ENCODE data around the gene SEL1L3. TPM values are rescaled to one million over a fixed set of nuclear protein-coding genes. Genes with fewer than 3 reads are reported as not detected.

Gene SEL1L3
- total and polyA plus RNA-seq, 2 of the 13 experiments (the other 11 are each of a cell fraction or from before 2014, with no cell fraction given): 0.28 to 1.1 TPM

DNA sequence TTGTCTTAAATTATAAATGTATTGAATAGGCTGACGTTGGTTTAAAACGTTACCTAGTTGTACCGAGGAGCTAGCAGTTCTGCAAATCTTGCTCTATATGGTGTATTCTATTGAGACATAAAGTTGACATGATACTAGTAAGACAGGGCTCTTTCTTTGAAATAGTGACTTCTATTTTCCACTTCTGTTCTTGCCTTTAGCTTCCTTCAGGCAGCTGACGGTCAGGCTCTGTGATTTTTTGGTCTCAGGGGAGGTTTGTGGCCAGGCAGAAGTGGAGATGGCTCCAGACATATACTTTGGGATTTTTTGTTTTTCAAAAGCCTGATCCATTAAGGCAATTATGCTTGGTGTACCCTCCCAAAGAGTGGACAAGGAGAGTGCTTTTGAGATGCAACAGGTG lies 111.9 kb downstream of the SEL1L3 start:
- Histone ChIP-seq H3K9ac (ENCODE audit: insufficient read depth, low read depth, low read length) (no peak overlapping the region), H3K4me2 (ENCODE audit: low read depth, low read length) (no peak overlapping the region), H2AFZ (ENCODE audit: low read length) (no peak overlapping the region), H4K20me1 (ENCODE audit: insufficient read depth, low read length) (no peaks in the 10 kb centered on the region), H3K27ac (ENCODE audit: extremely low read length, insufficient read depth, low read length) (no peak overlapping the region), H3K9me3 (ENCODE audit: low read length) (no peaks in the 10 kb centered on the region), H3K27me3 (ENCODE audit: control insufficient read depth in 1 of 2, insufficient read depth in 2 of 2, low read length in 2 of 2) (no peaks in the 10 kb centered on the region; a peak in 1 of 5 replicates), H3K4me3 (replicated peaks in 1 of 3; ENCODE audit: insufficient read depth in 1 of 3, low read depth in 2 of 3, low read length in 3 of 3) (no peak overlapping the region), H3K36me3 (replicated peaks in 1 of 2; ENCODE audit: control insufficient read depth in 1 of 2, insufficient read depth in 2 of 2, low read length in 2 of 2) (no peaks in the 10 kb centered on the region), H3K4me1 (ENCODE audit: insufficient read depth, low read length) (peaks cover under 1% of the 10 kb centered on the region; the same call in 1 of the 2 replicates), H3K79me2 (ENCODE audit: insufficient read depth, low read length) (no peaks in the 10 kb centered on the region)
- ATAC-seq (no peak), FAIRE-seq (no peak), DNase-seq (ENCODE audit: low spot score) (no peak)
- TF ChIP-seq, protein P1, sequence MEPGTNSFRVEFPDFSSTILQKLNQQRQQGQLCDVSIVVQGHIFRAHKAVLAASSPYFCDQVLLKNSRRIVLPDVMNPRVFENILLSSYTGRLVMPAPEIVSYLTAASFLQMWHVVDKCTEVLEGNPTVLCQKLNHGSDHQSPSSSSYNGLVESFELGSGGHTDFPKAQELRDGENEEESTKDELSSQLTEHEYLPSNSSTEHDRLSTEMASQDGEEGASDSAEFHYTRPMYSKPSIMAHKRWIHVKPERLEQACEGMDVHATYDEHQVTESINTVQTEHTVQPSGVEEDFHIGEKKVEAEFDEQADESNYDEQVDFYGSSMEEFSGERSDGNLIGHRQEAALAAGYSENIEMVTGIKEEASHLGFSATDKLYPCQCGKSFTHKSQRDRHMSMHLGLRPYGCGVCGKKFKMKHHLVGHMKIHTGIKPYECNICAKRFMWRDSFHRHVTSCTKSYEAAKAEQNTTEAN (CRISPR knock-in tag; conservative IDR thresholded peaks at IDR 0.05): no peak
- TF ChIP-seq NR3C1 (CRISPR knock-in tag; IDR thresholded peaks at IDR 0.05): no peak
- ChIA-PET POLR2A (no interaction called here), CTCF (ENCODE audit: low intra/inter-chr PET ratio, low total read pairs) (no interaction called here)
- in situ Hi-C loops (cut with HindIII; ENCODE audit: extremely low pct_ligation_motif_present, low pct_unique_long_range_greater_than_20kb) (loop anchor here (25.0 kb wide), 1 partner anchor 214 kb away; no protein-coding TSS in a partner anchor), intact Hi-C loops (cut with micrococcal nuclease; ENCODE audit: unreplicated experiment) (no loop called here)
- WGBS (ENCODE audit: low lambda C conversion rate): 66% methylated on average over 4 of the region's 4 CpGs
- BruUV-seq (replicated peaks): no TSS peak

DNA sequence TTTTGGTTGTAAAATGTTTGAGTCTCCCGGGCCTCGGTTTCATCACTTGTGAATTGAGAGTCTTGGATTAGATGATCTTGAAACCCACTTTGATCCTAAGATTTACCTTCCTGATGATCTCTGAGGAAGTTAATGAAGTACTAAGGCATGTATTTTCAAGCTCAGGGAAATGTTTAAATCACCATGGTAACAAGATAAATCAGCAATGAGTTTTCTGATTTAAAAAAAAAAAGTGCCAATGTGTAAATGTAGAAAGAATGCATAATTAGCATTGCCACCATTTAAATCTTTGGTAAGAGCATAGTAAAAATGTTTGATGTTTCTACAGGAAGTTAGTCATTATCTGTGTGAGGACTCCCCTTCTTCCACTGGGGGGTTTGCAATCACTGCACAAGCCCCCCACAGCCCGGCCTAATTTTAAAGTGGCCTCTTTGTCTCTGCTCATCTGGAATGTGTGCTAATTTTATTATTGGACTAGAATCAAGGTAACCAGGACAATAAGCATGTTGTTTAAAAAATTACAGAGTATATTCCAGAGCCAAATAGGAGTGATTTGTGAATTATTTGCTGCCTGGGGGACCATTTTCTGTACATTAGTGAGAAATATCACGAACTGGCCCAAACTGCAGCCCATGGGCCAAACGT lies 113.5 kb downstream of the SEL1L3 start:
- FAIRE-seq (no peak), ATAC-seq (no peak), DNase-seq (ENCODE audit: low spot score) (no peak)
- in situ Hi-C loops (cut with HindIII; ENCODE audit: extremely low pct_ligation_motif_present, low pct_unique_long_range_greater_than_20kb) (no loop called here), intact Hi-C loops (cut with micrococcal nuclease; ENCODE audit: unreplicated experiment) (no loop called here)
- Histone ChIP-seq H3K27me3 (ENCODE audit: control insufficient read depth in 1 of 2, insufficient read depth in 2 of 2, low read length in 2 of 2) (no peaks in the 10 kb centered on the region; a peak in 1 of 5 replicates), H3K9ac (ENCODE audit: insufficient read depth, low read depth, low read length) (no peak overlapping the region), H3K4me1 (ENCODE audit: insufficient read depth, low read length) (no peaks in the 10 kb centered on the region), H3K79me2 (ENCODE audit: insufficient read depth, low read length) (no peaks in the 10 kb centered on the region), H2AFZ (ENCODE audit: low read length) (no peak overlapping the region), H3K36me3 (replicated peaks in 1 of 2; ENCODE audit: control insufficient read depth in 1 of 2, insufficient read depth in 2 of 2, low read length in 2 of 2) (no peaks in the 10 kb centered on the region), H3K4me3 (replicated peaks in 1 of 3; ENCODE audit: insufficient read depth in 1 of 3, low read depth in 2 of 3, low read length in 3 of 3) (no peak overlapping the region), H4K20me1 (ENCODE audit: insufficient read depth, low read length) (no peaks in the 10 kb centered on the region), H3K9me3 (ENCODE audit: low read length) (no peaks in the 10 kb centered on the region), H3K4me2 (ENCODE audit: low read depth, low read length) (no peak overlapping the region), H3K27ac (ENCODE audit: extremely low read length, insufficient read depth, low read length) (no peak overlapping the region)
- CTCF ChIA-PET (ENCODE audit: low intra/inter-chr PET ratio, low total read pairs): no interaction called here
- POLR2A ChIA-PET: no interaction called here
- no TSS peak for BruUV-seq (replicated peaks)
- WGBS (ENCODE audit: low lambda C conversion rate): 31% methylated on average over 5 of the region's 5 CpGs
- TF ChIP-seq SCMH1 (CRISPR knock-in tag; IDR thresholded peaks at IDR 0.05; ENCODE audit: borderline replicate concordance) (no peak), HNF4G (IDR thresholded peaks at IDR 0.05; ENCODE audit: borderline replicate concordance, low read depth, low read length) (no peak), HNF4G (CRISPR knock-in tag; IDR thresholded peaks at IDR 0.05; ENCODE audit: borderline replicate concordance, low read depth) (no peak), TRIM24 (CRISPR knock-in tag; IDR thresholded peaks at IDR 0.05) (no peak), ESRRA (CRISPR knock-in tag; IDR thresholded peaks at IDR 0.05; ENCODE audit: low read depth) (no peak)
- TF ChIP-seq, protein P2, sequence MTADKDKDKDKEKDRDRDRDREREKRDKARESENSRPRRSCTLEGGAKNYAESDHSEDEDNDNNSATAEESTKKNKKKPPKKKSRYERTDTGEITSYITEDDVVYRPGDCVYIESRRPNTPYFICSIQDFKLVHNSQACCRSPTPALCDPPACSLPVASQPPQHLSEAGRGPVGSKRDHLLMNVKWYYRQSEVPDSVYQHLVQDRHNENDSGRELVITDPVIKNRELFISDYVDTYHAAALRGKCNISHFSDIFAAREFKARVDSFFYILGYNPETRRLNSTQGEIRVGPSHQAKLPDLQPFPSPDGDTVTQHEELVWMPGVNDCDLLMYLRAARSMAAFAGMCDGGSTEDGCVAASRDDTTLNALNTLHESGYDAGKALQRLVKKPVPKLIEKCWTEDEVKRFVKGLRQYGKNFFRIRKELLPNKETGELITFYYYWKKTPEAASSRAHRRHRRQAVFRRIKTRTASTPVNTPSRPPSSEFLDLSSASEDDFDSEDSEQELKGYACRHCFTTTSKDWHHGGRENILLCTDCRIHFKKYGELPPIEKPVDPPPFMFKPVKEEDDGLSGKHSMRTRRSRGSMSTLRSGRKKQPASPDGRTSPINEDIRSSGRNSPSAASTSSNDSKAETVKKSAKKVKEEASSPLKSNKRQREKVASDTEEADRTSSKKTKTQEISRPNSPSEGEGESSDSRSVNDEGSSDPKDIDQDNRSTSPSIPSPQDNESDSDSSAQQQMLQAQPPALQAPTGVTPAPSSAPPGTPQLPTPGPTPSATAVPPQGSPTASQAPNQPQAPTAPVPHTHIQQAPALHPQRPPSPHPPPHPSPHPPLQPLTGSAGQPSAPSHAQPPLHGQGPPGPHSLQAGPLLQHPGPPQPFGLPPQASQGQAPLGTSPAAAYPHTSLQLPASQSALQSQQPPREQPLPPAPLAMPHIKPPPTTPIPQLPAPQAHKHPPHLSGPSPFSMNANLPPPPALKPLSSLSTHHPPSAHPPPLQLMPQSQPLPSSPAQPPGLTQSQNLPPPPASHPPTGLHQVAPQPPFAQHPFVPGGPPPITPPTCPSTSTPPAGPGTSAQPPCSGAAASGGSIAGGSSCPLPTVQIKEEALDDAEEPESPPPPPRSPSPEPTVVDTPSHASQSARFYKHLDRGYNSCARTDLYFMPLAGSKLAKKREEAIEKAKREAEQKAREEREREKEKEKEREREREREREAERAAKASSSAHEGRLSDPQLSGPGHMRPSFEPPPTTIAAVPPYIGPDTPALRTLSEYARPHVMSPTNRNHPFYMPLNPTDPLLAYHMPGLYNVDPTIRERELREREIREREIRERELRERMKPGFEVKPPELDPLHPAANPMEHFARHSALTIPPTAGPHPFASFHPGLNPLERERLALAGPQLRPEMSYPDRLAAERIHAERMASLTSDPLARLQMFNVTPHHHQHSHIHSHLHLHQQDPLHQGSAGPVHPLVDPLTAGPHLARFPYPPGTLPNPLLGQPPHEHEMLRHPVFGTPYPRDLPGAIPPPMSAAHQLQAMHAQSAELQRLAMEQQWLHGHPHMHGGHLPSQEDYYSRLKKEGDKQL (CRISPR knock-in tag; IDR thresholded peaks at IDR 0.05; ENCODE audit: low read depth): no peak
- TF ChIP-seq, protein P3, sequence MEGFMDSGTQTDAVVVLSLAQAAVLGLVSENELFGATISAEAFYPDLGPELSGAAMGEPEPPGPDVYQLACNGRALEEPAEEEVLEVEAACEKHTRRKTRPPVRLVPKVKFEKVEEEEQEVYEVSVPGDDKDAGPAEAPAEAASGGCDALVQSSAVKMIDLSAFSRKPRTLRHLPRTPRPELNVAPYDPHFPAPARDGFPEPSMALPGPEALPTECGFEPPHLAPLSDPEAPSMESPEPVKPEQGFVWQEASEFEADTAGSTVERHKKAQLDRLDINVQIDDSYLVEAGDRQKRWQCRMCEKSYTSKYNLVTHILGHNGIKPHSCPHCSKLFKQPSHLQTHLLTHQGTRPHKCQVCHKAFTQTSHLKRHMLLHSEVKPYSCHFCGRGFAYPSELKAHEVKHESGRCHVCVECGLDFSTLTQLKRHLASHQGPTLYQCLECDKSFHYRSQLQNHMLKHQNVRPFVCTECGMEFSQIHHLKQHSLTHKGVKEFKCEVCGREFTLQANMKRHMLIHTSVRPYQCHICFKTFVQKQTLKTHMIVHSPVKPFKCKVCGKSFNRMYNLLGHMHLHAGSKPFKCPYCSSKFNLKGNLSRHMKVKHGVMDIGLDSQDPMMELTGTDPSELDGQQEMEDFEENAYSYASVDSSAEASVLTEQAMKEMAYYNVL (CRISPR knock-in tag; IDR thresholded peaks at IDR 0.05; ENCODE audit: borderline replicate concordance): no peak

Data from HepG2 (cell line).